Measurements from ENCODE around the gene CD96. TPM values are rescaled to one million over a fixed set of nuclear protein-coding genes. Genes with fewer than 3 reads are reported as not detected.
"Not testable (repeated sequence)": the region's sequence is repeated elsewhere in the genome, so short reads cannot be mapped to it uniquely, and the experiment has no call there.

CD96 gene, protein sequence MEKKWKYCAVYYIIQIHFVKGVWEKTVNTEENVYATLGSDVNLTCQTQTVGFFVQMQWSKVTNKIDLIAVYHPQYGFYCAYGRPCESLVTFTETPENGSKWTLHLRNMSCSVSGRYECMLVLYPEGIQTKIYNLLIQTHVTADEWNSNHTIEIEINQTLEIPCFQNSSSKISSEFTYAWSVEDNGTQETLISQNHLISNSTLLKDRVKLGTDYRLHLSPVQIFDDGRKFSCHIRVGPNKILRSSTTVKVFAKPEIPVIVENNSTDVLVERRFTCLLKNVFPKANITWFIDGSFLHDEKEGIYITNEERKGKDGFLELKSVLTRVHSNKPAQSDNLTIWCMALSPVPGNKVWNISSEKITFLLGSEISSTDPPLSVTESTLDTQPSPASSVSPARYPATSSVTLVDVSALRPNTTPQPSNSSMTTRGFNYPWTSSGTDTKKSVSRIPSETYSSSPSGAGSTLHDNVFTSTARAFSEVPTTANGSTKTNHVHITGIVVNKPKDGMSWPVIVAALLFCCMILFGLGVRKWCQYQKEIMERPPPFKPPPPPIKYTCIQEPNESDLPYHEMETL
- 0.05 and 0.22 TPM in 2 replicates for total RNA-seq (2014; rRNA removed; shearing (Covaris generic))

DNA sequence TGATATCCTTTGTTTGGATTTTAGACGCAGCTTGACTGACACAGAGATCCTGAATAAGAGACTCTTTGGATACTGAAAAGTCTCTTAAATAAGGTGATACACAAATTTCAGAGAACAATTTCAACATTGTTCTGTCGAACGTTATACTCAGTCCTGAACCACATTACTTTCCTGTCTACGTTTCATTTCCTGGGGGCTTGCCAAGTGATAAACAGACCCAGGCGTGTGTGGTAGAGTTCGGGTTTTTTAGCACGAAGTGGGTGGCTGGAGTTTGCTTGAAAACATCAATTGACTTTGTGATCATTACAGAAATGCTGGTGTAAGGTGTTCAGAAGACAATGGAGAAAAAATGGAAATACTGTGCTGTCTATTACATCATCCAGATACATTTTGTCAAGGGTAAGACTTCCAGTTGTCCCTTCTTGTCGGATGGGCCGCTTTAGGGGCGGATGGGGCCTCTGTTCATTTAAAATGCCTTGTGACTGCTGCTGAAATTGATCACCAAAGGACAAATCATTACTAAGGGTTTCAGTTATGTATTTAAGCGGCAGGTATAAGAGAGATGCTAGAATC is at the start of gene CD96:
Gene CD96 (plus strand): TSS at position 287 of the 573 bp plus-strand sequence. CDS start 52 bp downstream, at position 339.
- DNase-seq (ENCODE audit: low read depth) = peak; percentile 66

DNA sequence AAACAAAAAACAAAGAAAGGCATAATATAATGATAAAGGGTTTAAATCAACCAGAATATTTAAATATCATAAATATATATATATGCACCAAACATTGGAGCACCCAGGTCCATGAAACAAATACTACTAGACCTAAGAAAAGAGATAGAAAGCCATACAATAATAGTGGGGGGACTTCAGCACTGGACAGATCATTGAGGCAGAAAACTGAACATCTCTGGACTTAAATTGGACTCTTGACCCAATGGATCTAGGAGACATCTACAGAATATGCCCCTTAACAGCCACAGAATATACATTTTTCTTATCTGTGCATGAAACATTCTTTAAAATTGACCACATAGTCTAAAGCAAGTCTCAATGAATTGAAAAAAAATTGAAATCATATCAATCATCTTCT is 48.7 kb upstream of the CD96 start:
- no peak for DNase-seq (ENCODE audit: low read depth)

DNA sequence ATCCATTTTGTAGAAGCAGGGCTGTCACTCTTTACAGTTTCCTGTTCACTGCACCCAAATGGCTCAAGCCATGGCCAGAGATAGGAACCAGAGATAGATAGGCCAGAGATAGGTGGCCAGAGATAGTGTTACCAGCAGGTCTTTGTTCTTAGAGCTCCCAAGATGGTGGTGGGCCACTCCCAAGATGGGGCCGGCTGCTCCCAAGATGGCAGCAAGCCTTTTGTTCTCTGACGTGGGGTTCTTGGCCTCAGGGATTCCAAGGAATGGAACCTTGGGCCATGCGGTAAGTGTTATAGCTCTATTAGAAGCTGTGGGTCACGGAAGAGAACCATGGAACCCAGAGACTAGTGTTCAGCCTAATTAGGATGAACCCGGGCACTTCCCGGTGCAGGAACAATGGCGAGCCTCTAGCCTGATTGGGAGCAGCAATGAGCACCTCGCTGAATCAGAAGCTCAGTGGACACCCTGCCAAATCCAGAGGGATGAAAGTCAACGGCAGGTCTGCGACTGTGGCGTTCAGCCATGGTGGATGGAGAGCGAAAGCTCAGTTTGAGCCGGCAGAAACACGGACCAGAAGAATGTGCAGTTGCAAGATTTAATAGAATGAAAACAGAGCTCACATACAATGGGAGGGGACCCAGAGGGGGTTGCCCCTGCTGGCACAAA is 45.0 kb upstream of the CD96 start:
- no peak for DNase-seq (ENCODE audit: low read depth)

DNA sequence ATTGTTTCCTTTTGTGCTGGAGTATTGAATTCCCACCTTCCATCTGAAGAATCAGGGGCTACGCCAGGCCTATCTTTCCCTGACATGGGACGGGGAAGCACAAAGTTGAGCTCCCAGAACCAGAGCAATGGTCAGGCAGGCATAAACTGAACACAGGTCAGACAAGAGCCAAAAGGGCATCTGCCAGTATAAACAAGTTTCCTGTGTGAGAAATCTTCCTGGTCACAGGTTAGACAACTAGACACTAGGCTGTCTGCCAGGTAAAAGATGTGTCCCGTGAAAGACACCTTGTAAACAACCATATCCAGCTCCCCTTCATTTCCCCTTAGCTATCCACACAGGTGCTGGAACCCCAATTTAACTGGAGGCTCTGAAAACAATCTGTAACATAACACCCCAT is 44.0 kb upstream of the CD96 start:
- no peak for DNase-seq (ENCODE audit: low read depth)

DNA sequence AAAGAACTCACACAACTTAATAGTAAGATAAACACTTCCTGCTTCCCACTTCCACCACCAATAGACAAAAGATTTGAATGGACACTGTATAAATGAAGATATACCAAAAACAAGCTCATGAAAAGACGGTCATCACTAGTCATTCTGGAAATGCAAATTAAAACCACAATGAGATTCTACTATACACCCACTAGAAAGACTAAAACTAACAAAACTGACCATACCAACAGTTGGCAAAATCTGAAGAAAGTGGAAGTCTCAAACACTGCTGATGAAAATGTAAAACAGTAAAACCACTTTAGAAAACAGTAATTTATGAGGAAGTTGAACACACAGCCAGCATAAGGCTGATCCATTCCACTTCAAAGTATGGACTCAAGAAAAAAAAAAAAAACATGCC is 35.6 kb upstream of the CD96 start:
- no peak for DNase-seq (ENCODE audit: low read depth)

DNA sequence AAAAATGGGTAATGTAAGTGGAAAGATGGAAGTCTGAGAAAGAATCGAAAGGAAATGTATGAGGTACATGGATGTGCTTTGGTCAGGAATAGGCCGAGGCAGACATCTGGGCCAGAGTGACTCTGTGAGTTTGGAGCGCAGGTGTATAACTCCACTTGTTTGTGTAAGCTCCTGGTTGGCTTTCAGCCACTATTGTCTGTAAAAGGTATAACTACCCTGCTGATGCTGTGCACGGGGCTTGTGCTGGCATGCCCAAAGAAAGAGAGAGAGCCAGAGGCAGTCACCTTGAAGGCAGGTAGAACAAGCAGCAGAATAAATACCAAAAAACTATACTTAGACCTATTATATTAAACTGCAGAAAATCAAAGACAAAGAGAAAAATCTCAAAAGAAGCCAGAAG is 32.7 kb upstream of the CD96 start:
- DNase-seq (ENCODE audit: low read depth) = no peak

DNA sequence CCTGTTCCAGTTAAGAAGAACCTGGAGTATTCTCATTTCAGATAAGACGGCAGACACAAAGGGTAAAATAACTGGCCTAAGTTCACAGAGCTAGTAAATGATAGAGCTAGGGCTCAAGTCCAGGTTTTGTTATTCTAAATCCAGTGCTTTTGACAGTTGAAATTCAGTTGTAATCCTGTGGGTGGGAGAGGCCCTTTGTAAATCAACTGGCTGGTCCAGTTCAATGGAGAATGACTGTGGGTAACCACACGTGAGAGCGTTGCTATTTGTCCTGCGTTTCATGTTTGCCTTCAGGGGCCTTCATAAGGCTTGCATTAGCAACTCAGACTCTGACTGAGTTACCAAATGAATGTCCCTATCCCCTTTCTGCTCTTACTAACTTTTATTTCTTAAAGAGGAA is 24.2 kb upstream of the CD96 start:
- peak; percentile 67 for DNase-seq (ENCODE audit: low read depth)

DNA sequence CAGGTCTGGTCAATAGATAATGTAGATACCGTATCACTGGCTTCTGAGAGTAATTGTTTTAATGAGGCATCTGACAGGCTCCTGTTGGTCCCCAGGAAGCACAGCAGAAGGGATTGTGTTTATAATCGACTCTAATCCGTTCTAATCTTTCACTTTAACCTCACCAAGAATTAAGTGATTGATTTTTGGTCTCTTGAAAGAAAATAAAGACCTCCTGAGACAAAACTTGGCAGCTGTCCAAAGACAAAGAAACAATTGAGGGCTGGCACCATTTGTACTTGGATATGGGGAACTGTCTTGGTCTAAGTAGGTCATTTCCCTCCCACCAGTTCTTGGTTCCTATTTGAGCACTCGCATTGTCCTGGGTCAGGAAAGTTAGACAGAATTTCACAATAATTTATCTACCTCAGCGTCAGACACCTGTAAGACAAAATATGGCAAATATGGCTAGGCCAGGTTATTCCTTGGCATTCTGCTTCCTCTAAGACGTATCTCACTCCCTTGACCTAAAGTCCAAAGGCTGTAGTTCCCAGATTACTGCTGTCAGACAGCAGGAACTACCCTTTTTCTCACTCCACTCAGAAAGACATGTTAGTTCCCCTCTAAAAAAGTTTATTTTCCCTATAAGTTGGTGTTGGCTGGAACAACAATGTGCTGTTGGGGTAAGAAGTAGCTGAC is 22.7 kb upstream of the CD96 start:
- DNase-seq (ENCODE audit: low read depth) = no peak

DNA sequence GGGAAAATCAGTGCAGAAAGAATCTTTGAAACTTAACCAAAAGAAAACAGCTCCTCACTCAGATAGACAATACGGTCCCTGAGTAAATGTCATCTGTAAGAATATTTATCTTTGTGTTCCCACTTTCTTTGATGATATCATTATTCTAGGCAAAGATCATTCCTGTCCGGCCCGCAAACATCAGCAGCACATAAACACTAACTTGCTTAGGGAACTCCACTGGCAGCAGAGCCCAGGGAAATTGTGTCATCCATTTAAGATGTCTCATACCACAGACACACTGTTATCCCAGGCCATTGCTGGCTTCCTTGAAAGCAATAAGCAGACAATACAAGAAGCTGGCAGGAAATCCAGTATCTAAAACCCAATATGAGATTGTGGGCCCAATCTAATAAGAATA is 20.1 kb upstream of the CD96 start:
- peak; percentile 55 for DNase-seq (ENCODE audit: low read depth)

DNA sequence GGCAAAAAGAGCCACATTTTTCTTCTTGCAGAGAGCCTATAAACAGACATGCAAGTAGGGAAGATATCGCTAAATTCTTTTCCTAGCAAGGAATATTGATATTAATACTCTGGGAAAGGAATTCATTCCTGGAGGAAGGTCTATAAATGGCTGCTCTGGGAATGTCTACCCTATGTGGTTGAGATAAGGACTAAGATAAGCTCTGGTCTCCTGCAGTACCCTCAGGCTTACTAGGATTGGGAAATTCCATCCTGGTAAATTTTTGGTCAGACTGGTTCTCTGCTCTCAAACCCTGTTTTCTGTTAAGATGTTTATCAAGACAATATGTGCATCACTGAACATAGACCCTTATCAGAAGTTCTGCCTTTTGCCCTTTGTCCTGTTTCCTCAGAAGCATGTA is 17.5 kb upstream of the CD96 start:
- not testable (repeated sequence) for DNase-seq (ENCODE audit: low read depth)

DNA sequence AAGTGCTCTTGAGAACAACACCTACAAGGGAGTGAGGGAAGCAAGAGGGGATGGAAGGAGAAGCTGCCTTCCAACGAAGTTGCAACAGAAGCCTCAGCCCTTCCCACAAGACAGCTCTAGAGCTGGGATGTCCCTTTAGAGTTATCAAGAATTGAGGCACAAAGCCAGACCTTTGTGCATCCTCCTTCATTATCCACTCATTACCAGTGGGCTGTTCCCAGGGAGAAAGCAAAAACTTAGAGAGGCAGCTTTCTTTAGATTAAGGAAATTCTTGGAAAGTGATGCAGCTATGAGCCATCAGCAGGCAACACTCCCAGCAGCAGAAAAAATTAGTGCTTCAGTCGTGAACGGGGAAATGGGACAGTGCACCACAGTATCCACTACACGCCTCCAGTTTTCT is 10.6 kb upstream of the CD96 start:
- peak; percentile 43 for DNase-seq (ENCODE audit: low read depth)

DNA sequence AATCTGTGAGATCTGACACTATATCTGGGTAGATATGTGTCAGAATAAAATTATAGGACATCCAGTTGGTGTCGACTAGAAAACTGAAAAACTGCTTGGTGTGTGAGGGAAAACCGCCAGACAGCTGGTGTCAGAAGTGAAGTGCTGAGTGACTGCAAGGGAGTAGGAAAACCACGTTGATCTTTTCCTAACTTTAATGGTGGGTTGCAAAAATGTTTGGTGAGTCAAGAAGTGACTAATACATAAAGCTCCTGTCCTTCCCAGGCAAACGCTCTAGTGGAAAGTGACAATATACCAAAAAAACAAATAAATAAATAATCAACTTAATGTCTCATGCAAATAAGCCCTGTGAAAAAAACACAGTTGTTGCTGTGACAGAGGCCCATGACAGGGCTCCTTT is 7.3 kb upstream of the CD96 start:
- peak; percentile 89 for DNase-seq (ENCODE audit: low read depth)

DNA sequence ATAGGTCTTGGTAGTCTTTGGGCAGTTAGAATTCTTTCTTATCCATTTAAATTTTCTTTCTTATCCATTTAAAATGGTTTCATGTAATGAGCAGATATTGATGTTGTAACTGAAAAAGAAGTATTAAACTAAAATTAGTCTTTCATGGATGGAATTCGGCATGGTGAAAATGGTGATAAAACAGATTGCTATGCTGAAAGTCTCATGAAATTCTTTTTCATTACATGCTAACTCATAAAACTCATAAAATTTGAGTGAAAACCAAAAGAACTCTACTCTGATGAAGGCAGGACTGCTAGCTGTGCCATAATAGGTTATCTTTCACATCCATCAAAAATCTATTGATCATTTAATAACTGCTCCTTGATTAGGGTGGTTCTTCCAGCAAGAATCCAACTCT is 3.9 kb upstream of the CD96 start:
- DNase-seq (ENCODE audit: low read depth) = no peak

DNA sequence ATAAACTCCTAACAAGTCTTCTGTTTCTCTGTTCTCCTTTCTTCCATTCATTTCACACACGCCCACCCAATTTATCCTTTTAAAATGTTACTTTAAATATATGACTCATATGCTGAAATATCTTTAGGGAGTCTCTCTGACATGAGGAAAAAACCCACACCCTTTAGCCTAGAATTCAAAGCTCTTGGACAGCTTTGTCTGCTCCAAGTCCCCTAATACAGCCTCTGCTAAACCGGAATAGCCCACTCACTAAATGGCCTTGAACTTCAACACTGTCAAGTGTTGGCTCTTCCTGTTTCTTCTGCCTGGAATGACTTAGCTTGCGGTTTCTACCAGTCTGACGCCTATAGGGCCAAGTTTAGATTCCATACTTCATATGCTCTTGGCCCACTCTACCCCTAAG is 3.3 kb upstream of the CD96 start:
- DNase-seq (ENCODE audit: low read depth) = peak; percentile 78

DNA sequence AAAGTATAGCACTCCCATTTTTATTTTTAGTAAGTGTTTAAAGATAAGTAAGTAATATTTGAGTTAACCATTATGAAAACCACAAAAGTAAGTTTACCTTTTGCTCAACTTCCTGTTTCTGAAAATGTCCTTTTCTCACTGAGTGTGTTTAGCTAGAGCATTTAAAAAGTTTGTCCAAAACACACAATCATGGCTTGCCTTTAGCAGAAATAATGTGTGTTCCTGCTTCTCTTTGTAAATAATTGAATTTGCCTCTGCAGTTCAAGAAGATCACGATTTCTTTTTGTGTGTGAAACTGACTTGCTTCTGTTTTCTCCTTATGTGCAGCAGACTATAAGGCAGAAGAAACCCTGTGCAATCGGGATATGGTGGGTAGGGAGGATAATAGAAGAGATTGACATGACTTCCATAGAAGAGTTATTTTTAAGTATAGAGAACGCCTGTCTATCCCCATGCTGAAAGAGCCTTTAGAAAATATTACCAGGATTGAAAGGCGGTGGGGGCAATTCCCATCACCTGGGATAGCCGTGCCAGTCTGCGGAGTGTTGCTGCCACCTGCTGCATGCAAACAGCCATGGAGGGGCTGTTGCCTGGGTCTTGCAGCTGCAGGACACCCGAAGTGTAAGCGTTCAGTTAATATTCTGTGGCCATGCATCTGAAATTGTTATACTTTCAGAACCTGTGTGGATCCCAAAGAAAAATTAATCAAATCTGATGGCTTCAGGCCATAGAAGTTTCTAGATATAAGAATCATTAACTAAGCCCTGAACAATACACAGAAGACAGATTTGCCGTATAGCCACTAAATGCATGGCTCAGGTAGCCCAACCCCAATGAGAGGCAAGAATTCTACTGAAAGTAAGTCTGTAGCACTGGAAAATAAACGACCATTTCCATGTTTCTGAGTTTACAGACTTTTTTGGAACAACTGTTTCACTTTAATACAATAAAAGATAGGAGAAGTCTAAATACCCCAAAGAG is 2.4 kb upstream of the CD96 start:
- peak; percentile 76 for DNase-seq (ENCODE audit: low read depth)

DNA sequence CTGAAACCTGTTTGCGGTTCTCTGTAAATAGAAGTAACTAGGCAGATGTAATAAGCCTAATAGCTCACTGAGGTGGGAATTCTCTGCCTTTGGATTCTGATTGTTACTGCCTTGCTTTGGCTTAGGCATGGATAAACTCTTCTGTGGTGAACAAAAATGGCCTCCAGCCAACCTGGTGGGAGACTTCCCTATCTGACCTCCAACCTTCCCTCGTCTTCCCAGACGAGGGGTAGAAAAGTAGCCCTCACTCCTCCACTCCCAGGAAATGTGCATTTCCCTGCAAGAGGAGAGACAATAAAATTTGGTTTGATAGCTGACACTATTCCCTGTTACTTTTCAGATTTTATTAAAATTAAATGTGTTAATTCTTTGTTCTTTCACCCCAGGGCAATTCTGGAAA is 606 bp upstream of the CD96 start:
- DNase-seq (ENCODE audit: low read depth) = no peak

DNA sequence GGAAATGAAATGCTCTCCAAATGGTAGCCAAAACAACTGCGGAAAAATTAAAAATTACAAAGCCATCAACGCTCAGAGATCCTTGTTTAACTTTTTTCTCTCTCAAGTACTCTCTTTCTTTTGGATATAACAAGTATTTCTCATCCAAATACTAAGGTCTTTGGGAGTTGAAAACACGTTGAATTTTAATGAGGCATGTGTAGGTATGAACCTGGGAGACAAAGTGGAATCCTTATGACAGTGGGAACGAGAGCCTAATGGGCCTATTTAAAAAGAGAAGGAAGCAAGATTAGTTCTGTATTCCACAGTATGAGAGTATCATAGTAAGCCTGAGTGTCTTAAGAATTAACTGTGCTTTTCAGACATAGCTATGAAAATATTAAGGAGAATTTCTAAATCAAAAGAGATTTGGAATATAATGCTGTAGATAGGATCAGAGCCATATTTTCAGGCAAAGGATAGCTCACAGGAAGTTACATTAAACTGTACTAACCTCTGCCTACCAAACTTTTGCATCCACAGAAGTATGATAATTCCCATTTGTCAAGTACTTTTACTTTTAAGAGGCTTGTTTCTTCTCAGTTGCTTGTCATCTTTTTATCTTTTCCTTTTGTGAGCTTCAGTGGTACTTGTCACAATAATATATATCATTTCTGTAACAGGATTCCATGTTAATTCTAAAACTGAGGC is 759 bp downstream of the CD96 start:
- DNase-seq (ENCODE audit: low read depth) = no peak

DNA sequence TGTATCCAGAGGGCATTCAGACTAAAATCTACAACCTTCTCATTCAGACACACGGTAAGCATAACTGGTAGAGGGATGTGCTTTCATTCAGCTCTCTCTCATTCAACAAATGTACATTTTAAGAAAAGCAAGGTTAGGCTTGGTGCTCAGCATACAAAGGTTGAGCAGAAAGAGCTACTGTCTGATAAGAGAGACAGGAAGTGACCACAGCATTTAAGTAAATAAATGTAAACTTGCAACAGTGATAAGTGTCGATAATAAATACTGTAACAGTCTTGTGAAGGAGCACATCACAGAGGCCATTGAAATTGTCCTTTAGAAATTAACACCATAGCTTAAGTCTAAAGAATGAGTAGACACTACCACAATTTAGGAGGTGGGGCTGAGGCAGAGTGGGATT is 3.4 kb downstream of the CD96 start:
- no peak for DNase-seq (ENCODE audit: low read depth)

DNA sequence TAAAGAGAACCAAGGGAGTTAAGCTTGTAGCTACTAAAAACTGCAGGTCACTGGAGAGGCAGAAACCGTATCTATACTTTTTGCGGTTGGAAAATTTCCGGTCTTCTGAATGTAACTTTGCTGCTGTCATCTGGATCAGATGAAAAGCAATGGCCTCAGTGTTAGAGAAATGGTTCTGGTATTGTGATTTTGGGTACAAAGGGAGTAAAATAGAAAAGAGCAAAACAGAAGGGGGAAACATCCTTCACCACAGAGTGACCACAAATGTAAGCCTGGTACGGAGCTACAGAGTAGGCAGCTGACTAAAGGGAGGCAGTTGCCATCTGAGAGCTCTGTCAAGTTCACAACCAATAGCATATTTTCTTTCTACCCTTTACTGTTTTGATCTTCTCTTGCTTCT is 5.6 kb downstream of the CD96 start:
- no peak for DNase-seq (ENCODE audit: low read depth)

DNA sequence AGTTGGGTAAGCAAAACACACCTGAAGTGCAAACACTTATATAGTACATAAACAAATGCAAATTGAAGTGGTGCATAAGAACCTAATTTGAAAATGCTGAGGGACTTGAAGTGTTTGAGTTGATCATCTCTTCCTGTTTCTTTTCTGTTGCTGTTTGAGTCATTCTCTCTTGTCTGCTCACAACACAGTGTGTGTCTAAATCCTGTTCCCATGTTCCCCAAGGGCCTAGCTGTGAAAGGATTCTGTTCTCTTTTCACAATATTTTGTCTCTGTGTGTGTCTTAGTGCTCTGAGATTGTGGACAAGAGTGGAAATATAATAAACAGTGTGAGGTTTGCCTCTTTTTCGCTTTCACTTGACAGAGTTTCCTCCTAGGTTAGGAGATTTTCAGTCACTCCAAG is 6.1 kb downstream of the CD96 start:
- DNase-seq (ENCODE audit: low read depth) = no peak

Measured in M059J (cell line).